ENCODE data around the gene GNAS.

GNAS gene

DNA sequence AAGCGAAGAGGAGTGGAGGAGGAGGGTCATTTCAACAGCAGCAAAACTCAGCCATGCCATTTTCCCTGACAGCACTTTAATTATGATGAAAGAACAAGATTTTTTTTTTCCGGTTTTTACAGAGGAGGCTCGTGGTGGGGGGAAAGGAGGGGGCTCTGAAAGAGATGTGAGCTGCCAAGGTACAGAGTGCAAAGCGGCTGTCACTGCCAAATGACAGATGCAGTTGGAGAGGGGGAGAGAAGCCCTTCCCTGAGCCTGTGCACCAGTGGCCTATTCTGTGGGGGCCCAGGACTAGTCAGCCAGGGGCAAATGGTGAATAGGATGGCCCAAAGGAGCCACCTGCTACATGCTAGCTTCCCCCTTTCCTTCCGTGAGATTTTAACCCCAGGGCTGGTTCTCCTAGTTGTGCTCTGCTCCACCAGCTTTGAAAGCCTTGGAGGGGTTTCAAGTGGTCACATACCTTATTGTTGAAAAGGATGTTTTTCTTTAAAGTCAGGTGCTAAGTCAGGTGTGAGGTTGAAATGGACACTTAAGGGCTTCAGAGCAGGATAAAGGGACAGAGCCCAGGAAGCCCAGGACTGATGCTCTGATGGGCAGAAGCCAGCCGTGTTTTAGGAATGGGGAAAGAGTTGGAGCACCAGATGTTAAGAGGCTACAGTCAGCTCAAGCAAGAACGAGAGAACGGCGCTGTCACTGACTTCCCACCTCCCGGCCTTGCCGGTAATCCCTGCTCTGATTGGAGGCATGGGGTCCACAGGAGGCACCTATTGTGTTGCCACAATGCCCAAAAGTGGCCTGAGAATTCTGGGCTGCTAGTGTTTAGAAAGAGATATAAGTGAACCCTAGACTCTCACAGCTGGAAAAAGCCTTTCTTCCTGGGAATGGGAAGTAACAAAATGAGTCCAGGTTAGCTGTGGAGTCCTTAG lies 24.8 kb downstream of the GNAS start:
- Histone ChIP-seq H3K27ac (ENCODE audit: poor library complexity, severe bottlenecking) (no peak overlapping the region), H3K4me1 (ENCODE audit: insufficient read depth, poor library complexity, severe bottlenecking) (peaks cover 7% of the 10 kb centered on the region), H3K4me3 (ENCODE audit: severe bottlenecking) (no peak overlapping the region), H3K27me3 (ENCODE audit: insufficient read depth, poor library complexity, severe bottlenecking) (no peaks in the 10 kb centered on the region), H3K9me3 (ENCODE audit: severe bottlenecking) (no peaks in the 10 kb centered on the region), H3K36me3 (ENCODE audit: low read depth) (no peaks in the 10 kb centered on the region)
- DNase-seq (ENCODE audit: low spot score) (no peak), ATAC-seq (ENCODE audit: low read depth) (no peak; the same call in 2 of the 3 replicates)
- TF ChIP-seq CTCF (IDR thresholded peaks at IDR 0.05; ENCODE audit: poor library complexity, severe bottlenecking): no peak

GRCh38 chr20:58877976-58878360 lies 25.5 kb downstream of the GNAS start:
- no peak overlapping the region for H3K4me3 ChIP-seq (ENCODE audit: severe bottlenecking)
- no peaks in the 10 kb centered on the region for H3K36me3 ChIP-seq (ENCODE audit: low read depth)
- no peak for TF ChIP-seq CTCF (IDR thresholded peaks at IDR 0.05; ENCODE audit: poor library complexity, severe bottlenecking)
- H3K9me3 ChIP-seq (ENCODE audit: severe bottlenecking): no peaks in the 10 kb centered on the region
- no peak for ATAC-seq (ENCODE audit: low read depth)
- no peak overlapping the region for H3K27ac ChIP-seq (ENCODE audit: poor library complexity, severe bottlenecking)
- no peak for DNase-seq (ENCODE audit: low spot score)
- H3K27me3 ChIP-seq (ENCODE audit: insufficient read depth, poor library complexity, severe bottlenecking): no peaks in the 10 kb centered on the region
- H3K4me1 ChIP-seq (ENCODE audit: insufficient read depth, poor library complexity, severe bottlenecking): peaks cover 7% of the 10 kb centered on the region

- no peak overlapping the region for H3K4me3 ChIP-seq (ENCODE audit: severe bottlenecking)
- TF ChIP-seq CTCF (IDR thresholded peaks at IDR 0.05; ENCODE audit: poor library complexity, severe bottlenecking): no peak
- no peaks in the 10 kb centered on the region for H3K36me3 ChIP-seq (ENCODE audit: low read depth)
- H3K27ac ChIP-seq (ENCODE audit: poor library complexity, severe bottlenecking): no peak overlapping the region
- H3K9me3 ChIP-seq (ENCODE audit: severe bottlenecking): no peaks in the 10 kb centered on the region
- ATAC-seq (ENCODE audit: low read depth): no peak
- no peaks in the 10 kb centered on the region for H3K27me3 ChIP-seq (ENCODE audit: insufficient read depth, poor library complexity, severe bottlenecking)
- peaks cover 7% of the 10 kb centered on the region for H3K4me1 ChIP-seq (ENCODE audit: insufficient read depth, poor library complexity, severe bottlenecking)
- DNase-seq (ENCODE audit: low spot score): no peak
Measured at GRCh38 chr20:58878399-58878798, 25.9 kb downstream of the GNAS start.

GRCh38 chr20:58880441-58880840 lies 27.9 kb downstream of the GNAS start:
- no peaks in the 10 kb centered on the region for H3K9me3 ChIP-seq (ENCODE audit: severe bottlenecking)
- no peak overlapping the region for H3K4me3 ChIP-seq (ENCODE audit: severe bottlenecking)
- H3K27me3 ChIP-seq (ENCODE audit: insufficient read depth, poor library complexity, severe bottlenecking): no peaks in the 10 kb centered on the region
- H3K4me1 ChIP-seq (ENCODE audit: insufficient read depth, poor library complexity, severe bottlenecking): peaks cover 6% of the 10 kb centered on the region
- H3K36me3 ChIP-seq (ENCODE audit: low read depth): no peaks in the 10 kb centered on the region
- DNase-seq (ENCODE audit: low spot score) (no peak), ATAC-seq (ENCODE audit: low read depth) (no peak)
- no peak overlapping the region for H3K27ac ChIP-seq (ENCODE audit: poor library complexity, severe bottlenecking)
- TF ChIP-seq CTCF (IDR thresholded peaks at IDR 0.05; ENCODE audit: poor library complexity, severe bottlenecking): no peak

All from RWPE2 (cell line).